GM20000 (cell line): ENCODE results near the gene PROK1.

ENCODE experiments used
- DNase-seq: peaks from one replicate; pipeline ENCODE4 v3.0.0; 2012; ENCODE audit warnings: low spot score
- CTCF ChIP-seq: IDR thresholded peaks from 2 replicates; pipeline ENCODE4 v1.5.1; 2012; ENCODE audit warnings: mild to moderate bottlenecking, control low read depth; ENCODE audit errors: extremely low read depth, missing control alignments

Gene PROK1

GRCh38 chr1:110495926-110496600, 45.1 kb downstream of the PROK1 start:
- TF ChIP-seq CTCF = peak; percentile 71
- DNase-seq = peak; percentile 83

- no peak for DNase-seq
- TF ChIP-seq CTCF = no peak
Observed at GRCh38 chr1:110498270-110498669, 47.3 kb downstream of the PROK1 start.

- DNase-seq = no peak
- TF ChIP-seq CTCF = no peak
Observed at GRCh38 chr1:110501488-110502132, 50.7 kb downstream of the PROK1 start.

- no peak for TF ChIP-seq CTCF
- no peak for DNase-seq
Observed at GRCh38 chr1:110502402-110503151, 51.6 kb downstream of the PROK1 start.

- no peak for DNase-seq
- no peak for TF ChIP-seq CTCF
Observed at GRCh38 chr1:110503471-110503870, 52.5 kb downstream of the PROK1 start.

- no peak for TF ChIP-seq CTCF
- DNase-seq = no peak
Observed at GRCh38 chr1:110504226-110504625, 53.3 kb downstream of the PROK1 start.

GRCh38 chr1:110505596-110505995, 54.6 kb downstream of the PROK1 start:
- TF ChIP-seq CTCF = no peak
- no peak for DNase-seq
